NCI-H2029 (cell line): ENCODE measurements around the gene CD58.
"Not testable (repeated sequence)": the region's sequence is repeated elsewhere in the genome, so short reads cannot be mapped to it uniquely, and the experiment has no call there.

Experiments
- DNase-seq: peaks from one replicate; lab custom pipeline; 2025; lab: John Stamatoyannopoulos, UW

Gene CD58

GRCh38 chr1:116569776-116570357 is 959 bp downstream of the CD58 start:
- peak; percentile 23 for DNase-seq

GRCh38 chr1:116569381-116569670 is 1.5 kb downstream of the CD58 start:
- DNase-seq = no peak

GRCh38 chr1:116568662-116569380 is 2.0 kb downstream of the CD58 start:
- DNase-seq = no peak

GRCh38 chr1:116567790-116568661 is 2.8 kb downstream of the CD58 start:
- DNase-seq = no peak

DNA sequence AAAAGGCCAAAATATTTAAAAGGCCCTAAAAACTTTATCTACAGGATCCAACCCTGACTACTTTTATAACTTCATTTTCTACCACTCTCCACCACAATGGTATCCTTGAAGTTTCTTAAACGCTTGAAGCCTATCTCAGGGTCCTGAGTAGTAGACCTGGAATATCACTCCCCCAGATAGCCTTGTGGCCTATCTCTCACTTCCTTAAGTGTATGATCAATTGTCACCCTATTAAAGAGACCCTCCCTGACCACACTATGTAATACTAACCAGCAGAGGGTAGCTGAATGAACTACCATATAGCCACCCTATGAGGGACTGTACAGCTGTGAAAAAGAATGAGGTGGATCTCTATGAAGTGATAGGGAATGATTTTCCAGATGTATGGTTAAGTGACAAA is 5.6 kb downstream of the CD58 start:
- no peak for DNase-seq

GRCh38 chr1:116564426-116564825 is 6.4 kb downstream of the CD58 start:
- no peak for DNase-seq

DNA sequence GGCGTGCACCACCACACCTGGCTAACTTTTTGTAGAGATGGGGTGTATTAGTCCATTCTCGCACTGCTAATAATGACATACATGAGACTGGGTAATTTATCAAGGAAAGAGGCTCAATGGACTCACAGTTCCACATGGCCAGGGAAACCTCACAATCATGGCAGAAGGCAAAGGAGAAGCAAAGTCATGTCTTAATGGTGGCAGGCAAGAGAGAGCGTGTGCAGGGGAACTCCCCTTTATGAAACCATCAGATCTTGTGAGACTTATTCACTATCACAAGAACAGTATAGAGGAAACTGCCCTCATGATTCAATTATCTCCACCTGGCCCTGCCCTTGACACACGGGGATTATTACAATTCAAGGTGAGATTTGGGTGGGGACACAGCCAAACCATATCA is 8.4 kb downstream of the CD58 start:
- DNase-seq = not testable (repeated sequence)

GRCh38 chr1:116561563-116561962 is 9.3 kb downstream of the CD58 start:
- DNase-seq = no peak

- DNase-seq = no peak
Observed at GRCh38 chr1:116560704-116561490, 9.9 kb downstream of the CD58 start.

DNA sequence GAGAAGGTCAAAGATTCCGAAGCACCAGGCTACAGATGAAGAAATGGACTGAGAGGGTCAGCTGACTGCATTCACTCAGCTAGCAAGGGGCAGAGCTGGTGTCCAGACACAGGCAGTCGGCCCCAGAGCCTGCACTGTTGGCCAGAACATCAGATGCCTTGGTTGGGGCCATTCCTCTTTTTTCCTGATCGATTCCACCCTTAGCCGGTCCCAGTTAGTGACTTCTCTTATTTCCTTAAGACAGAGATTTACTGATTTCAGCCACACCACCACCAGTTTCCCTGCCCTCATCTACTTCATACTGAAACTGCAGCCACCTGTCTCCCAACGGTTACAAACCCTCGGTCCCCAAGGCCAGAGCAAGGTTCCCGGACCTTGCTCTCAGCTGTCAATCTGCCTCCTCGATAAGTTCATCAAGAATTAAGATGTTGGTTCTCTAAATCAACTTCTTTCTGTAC is 11.5 kb downstream of the CD58 start:
- no peak for DNase-seq

DNA sequence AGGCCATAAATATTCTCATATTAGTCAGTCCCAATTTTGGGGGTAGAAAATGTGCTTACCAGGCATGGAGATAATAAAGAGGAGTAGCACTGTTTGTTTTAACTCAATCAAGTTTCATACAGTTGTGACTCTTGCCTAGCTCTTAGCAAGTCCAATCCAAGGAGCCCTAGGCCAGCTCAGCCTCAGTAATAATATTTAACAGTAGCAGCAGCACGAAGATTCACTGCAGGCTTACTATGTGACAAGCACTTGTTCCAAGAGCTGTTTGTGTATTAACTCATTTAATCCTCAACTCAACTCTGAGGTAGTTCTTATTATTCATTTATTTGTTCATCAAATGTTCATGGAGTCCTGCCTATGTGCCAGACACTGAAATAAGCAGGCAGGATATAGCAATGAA is 12.3 kb downstream of the CD58 start:
- DNase-seq = no peak

DNA sequence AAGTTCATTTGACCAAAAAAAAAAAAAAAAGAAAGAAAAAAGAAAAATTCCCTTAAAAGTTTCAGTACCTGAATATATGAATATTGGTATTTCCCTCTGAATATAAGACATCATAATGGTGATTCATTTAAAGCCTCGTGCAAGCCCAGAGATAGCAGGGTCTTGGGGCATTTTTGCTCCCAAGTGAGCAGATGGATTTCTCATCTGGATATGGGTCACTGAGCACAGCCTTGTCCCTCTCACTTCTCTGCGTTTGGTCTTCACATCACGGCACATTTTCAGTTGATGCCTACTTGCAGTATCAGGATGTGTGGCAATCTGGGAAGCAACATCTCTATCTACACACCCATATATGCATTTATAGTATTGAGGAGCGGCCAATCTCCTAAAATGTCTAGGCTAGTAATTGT is 12.7 kb downstream of the CD58 start:
- no peak for DNase-seq

DNA sequence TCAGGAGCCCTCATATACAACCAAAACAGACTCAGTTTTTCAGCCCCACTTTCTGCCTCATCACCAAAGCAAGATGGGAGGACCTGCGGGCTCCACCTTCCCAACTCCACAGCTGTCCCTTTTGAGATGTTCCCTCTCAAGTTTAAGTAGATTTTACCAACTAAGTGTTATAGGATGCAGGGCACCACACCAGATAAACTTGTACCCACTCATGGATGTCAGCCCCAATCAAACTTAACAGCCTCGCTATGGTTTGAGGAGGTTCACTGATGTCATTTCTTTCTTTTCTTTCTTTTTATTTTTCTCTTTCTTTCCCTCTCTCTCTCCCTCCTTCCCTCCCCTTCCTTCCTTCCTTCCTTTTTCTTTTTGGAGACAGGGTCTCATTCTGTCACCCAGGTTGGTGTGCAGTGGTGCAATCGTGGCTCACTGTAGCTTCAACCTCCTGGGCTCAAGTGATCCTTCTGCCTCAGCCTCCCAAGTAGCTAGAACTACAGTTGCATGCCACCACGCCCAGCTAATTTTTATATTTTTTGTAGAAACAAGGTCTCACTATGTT is 13.4 kb downstream of the CD58 start:
- DNase-seq = no peak

GRCh38 chr1:116556289-116557006 is 14.4 kb downstream of the CD58 start:
- no peak for DNase-seq

GRCh38 chr1:116554924-116555323 is 15.9 kb downstream of the CD58 start:
- no peak for DNase-seq

DNA sequence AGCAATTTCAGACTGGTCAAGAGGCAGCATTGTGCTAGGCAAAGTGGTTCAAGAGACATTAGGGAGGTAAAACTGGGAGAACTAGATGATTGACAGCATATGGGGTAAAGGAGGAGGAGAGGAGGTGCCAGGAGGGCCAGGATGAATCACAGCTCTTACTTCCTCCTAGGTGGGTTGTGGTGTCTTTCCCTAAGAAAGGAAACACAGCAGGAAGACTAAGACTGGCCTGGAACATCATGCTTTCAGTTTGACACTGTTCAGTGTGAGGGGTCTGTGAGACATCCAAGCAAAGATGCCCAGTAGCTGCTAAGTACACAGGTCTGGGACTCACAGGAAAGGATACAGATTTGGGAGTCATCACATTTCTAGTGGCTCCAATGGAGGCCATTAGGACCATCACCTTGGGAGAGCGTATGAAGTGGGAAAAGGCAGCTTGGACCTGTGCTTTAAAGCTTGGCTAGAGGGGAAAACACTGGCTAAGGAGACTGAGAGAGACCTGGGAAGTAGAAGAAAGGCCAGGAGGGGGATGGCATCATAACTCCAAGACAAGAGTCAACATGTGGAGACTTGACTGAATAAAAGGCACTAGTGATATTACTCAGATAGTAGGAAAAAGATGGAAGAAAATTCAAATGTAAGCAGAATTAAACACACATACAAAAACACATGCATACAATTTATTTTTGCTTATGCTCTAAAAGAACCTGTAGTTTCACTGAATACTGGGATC is 17.3 kb downstream of the CD58 start:
- DNase-seq = no peak

DNA sequence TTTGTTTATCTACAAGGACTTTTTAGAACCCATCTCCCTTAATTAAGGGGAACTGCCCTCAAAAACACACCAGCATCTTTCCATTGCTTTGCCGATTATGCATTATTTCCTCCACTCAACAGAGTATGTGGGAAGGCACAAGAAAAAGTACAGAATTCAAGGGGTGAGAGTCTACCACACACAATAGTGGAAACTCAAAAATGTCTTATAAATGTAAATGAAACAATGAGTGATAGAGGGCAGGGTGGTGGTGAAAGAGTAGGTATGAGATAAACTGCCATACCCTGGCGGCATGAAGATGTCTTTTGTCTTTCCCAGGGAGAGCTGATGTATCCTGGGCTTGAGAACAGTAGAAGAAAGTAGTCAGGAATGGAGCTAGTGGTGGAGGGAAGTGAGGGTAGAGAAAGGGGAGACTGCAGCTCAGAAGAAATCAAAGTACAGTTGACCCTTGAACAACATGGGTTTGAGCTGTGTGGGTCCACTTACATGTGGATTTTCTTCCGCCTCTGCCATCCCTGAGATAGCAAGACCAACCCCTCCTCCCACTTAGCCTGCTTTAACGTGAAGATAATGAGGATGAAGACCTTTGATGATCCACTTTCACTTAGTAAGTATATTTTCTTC is 24.4 kb downstream of the CD58 start:
- DNase-seq = no peak

DNA sequence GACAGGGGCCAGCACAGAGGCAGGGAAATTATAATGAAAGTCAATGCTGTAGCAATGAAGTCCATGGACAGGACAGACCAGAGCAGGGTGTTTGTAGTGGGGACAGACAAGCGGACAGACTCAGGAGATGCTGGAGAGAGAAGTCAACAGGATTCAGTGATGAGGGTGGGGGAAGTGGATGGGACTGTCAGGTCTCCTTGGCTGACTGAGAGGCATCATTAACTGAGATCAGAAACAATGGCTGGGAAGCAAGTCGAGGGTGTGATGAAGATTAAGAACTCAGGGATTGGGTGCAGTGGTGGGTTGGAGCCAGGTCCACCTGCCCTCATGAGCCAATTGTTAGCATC is 25.5 kb downstream of the CD58 start:
- DNase-seq = no peak

GRCh38 chr1:116544588-116545358 is 26.1 kb downstream of the CD58 start:
- no peak for DNase-seq

DNA sequence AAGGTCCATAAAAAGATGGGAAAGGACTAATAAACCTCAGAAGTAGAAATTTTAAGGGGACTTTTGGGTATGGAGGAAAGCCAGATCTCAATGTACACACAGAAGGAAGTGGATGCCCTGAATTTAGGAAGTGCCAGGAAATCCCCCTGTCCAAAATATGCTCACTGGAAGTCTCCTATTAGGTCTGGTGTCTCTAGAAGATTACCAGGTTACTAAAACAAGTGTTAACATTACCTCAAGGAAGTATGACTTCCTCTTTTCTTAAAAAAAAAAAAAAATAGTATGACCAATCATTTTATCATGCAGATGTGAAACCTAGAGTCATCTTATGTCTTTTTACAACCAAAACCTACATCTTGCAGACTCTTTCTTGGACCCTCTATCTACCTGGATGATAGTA is 30.7 kb downstream of the CD58 start:
- DNase-seq = no peak
